HepG2 (cell line): Measurements from ENCODE around the gene IL27RA. TPM values are rescaled to one million over a fixed set of nuclear protein-coding genes. Genes with fewer than 3 reads are reported as not detected.

Experiments
- BCL6 ChIP-seq: IDR thresholded peaks from 2 replicates; pipeline ENCODE4 v1.6.1; 2016; ENCODE audit warnings: missing genetic modification reagents, missing compliant biosample characterization
- FOXK2 ChIP-seq: fragments of 450-650 bp; IDR thresholded peaks from 2 replicates; pipeline ENCODE4 v1.6.1; 2016
- HMG20A ChIP-seq: IDR thresholded peaks from 2 replicates; pipeline ENCODE4 v1.6.1; 2016; ENCODE audit warnings: borderline replicate concordance
- JUNB ChIP-seq: sonication (generic); formaldehyde crosslinking; IDR thresholded peaks from 2 replicates; pipeline ENCODE4 v1.8.0; 2022; ENCODE audit warnings: missing genetic modification reagents, mild to moderate bottlenecking, borderline replicate concordance
- JUND ChIP-seq: sonication (generic); formaldehyde crosslinking; IDR thresholded peaks from 2 replicates; pipeline ENCODE4 v1.8.0; 2022; ENCODE audit warnings: mild to moderate bottlenecking, missing genetic modification reagents
- MAFG ChIP-seq: sonication (generic); formaldehyde crosslinking; IDR thresholded peaks from 2 replicates; pipeline ENCODE4 v1.5.1; 2020; ENCODE audit warnings: mild to moderate bottlenecking, missing genetic modification reagents
- NFIC ChIP-seq: IDR thresholded peaks from 2 replicates; pipeline ENCODE4 v1.6.1; 2012; ENCODE audit warnings: mild to moderate bottlenecking, low read length, inconsistent platforms
- PAWR ChIP-seq: sonication (generic); formaldehyde crosslinking; IDR thresholded peaks from 2 replicates; pipeline ENCODE4 v1.4.0; 2020; ENCODE audit warnings: missing genetic modification reagents, mild to moderate bottlenecking, borderline replicate concordance
- PCBP1 ChIP-seq: fragments of 200-400 bp; formaldehyde crosslinking; IDR thresholded peaks from 2 replicates; pipeline ENCODE4 v1.6.1; 2017; ENCODE audit warnings: mild to moderate bottlenecking, low read depth, low read length, borderline replicate concordance
- RBM22 ChIP-seq: fragments of 200-400 bp; formaldehyde crosslinking; optimal IDR thresholded peaks from 2 replicates; pipeline ENCODE3; 2017; ENCODE audit warnings: mild to moderate bottlenecking, low read length, moderate library complexity
- RFX3 ChIP-seq: IDR thresholded peaks from 2 replicates; pipeline ENCODE4 v1.6.1; 2016; ENCODE audit warnings: missing biosample characterization, missing genetic modification reagents
- SP5 ChIP-seq: IDR thresholded peaks from 2 replicates; pipeline ENCODE4 v1.6.1; 2016; ENCODE audit warnings: low read depth, borderline replicate concordance
- SUZ12 ChIP-seq: fragments of 150-350 bp; IDR thresholded peaks from 2 replicates; pipeline ENCODE4 v1.6.1; 2014; ENCODE audit warnings: low read depth, low read length
- TRAFD1 ChIP-seq: sonication (generic); formaldehyde crosslinking; IDR thresholded peaks from 2 replicates; pipeline ENCODE4 v1.5.1; 2020; ENCODE audit warnings: missing genetic modification reagents, mild to moderate bottlenecking, borderline replicate concordance
- ZBTB20 ChIP-seq: sonication (generic); formaldehyde crosslinking; IDR thresholded peaks from 2 replicates; pipeline ENCODE4 v1.8.1; 2023; ENCODE audit warnings: missing genetic modification reagents, low read depth, mild to moderate bottlenecking, borderline replicate concordance
- ZNF274 ChIP-seq: sonication (generic); formaldehyde crosslinking; IDR thresholded peaks from 2 replicates; pipeline ENCODE4 v1.5.1; 2020; ENCODE audit warnings: mild to moderate bottlenecking, missing genetic modification reagents
- ZNF431 ChIP-seq: sonication (generic); formaldehyde crosslinking; IDR thresholded peaks from 2 replicates; pipeline ENCODE4 v1.9.0; 2022; ENCODE audit warnings: missing genetic modification reagents, low read depth, mild to moderate bottlenecking, borderline replicate concordance
- ZNF616 ChIP-seq: sonication (generic); formaldehyde crosslinking; IDR thresholded peaks from 2 replicates; pipeline ENCODE4 v1.5.0; 2020; ENCODE audit warnings: low read depth, mild to moderate bottlenecking, missing genetic modification reagents
- ZNF709 ChIP-seq: sonication (generic); formaldehyde crosslinking; IDR thresholded peaks from 2 replicates; pipeline ENCODE4 v1.5.0; 2020; ENCODE audit warnings: mild to moderate bottlenecking, missing genetic modification reagents
- ZNF816 ChIP-seq: sonication (generic); formaldehyde crosslinking; IDR thresholded peaks from 2 replicates; pipeline ENCODE4 v1.8.0; 2022; ENCODE audit warnings: missing genetic modification reagents, mild to moderate bottlenecking, borderline replicate concordance
- polyA plus RNA-seq, 8 experiments: library from polyadenylated mRNA; depleted of rRNA in 3 of 8; stranded (reverse) in 7 of 8; unstranded in 1 of 8; fragments of >200 nt; fragmentation: Illumina TruSeq in 4 of 8; extraction: Trizol in 4 of 8; gene quantifications; 2 replicates each; pipeline versions ENCODE4 v1.2.1 to v1.2.3, GENCODE V29; 2011 to 2016; ENCODE audit warnings: low read depth in 4 of 8, missing spikeins in 1 of 8, mixed read lengths in 1 of 8; ENCODE audit not compliant: insufficient read depth in 1 of 8
- total RNA-seq, 5 experiments: library from RNA; depleted of rRNA; stranded (reverse); fragments of >200 nt; fragmentation: Illumina TruSeq; extraction: Trizol; gene quantifications; 2 replicates each; pipeline ENCODE4 v1.2.3, GENCODE V29; 2016; ENCODE audit warnings: low read depth in 1 of 5
- TF ChIP-seq, protein P1 (sequence below): sonication (generic); formaldehyde crosslinking; IDR thresholded peaks from 2 replicates; pipeline ENCODE4 v1.4.0; 2020; ENCODE audit warnings: mild to moderate bottlenecking, missing genetic modification reagents

The IL27RA gene
- total and polyA plus RNA-seq, 2 of the 13 experiments (the other 11 are each of a cell fraction or from before 2014, with no cell fraction given) = 3.5 to 8.1 TPM

DNA sequence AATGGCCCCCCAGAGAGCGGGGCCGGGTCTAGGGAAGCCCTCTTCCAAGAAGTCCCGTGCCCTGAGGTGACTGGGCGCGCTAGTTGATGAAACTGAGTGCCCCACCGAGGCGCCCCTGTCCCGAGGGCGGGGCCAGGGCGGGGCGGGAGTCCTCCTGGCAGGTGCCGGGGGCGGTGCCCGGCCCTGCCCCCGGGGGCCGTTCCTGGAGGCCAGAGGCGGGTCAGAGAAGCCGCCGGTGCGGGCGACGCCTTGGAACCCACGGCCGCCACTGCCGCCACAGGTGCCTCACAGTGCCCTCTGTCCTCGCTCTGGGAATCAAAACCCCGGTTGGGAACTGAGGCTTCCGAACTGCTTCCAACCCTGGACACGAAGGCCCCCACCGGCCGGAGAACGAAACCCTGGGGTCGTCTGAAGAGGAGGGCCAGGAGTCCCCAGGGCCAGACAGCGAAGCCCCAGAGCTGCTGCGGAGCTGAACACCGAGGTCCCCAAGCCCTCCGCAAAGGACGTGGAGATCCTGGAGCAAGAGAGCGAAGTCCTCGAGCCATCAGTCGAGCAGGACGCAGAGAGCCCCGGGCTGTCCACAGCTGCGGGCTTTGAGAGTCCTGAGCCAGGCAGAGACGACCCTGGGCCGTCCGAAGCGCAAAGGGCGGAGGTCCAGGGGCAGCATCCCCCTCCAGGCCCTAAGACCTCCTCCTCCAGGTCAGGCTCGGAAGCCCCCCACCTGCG is 41.1 kb downstream of the IL27RA start, which contains the start of gene MISP3 (continued):
- TF ChIP-seq, protein P1, sequence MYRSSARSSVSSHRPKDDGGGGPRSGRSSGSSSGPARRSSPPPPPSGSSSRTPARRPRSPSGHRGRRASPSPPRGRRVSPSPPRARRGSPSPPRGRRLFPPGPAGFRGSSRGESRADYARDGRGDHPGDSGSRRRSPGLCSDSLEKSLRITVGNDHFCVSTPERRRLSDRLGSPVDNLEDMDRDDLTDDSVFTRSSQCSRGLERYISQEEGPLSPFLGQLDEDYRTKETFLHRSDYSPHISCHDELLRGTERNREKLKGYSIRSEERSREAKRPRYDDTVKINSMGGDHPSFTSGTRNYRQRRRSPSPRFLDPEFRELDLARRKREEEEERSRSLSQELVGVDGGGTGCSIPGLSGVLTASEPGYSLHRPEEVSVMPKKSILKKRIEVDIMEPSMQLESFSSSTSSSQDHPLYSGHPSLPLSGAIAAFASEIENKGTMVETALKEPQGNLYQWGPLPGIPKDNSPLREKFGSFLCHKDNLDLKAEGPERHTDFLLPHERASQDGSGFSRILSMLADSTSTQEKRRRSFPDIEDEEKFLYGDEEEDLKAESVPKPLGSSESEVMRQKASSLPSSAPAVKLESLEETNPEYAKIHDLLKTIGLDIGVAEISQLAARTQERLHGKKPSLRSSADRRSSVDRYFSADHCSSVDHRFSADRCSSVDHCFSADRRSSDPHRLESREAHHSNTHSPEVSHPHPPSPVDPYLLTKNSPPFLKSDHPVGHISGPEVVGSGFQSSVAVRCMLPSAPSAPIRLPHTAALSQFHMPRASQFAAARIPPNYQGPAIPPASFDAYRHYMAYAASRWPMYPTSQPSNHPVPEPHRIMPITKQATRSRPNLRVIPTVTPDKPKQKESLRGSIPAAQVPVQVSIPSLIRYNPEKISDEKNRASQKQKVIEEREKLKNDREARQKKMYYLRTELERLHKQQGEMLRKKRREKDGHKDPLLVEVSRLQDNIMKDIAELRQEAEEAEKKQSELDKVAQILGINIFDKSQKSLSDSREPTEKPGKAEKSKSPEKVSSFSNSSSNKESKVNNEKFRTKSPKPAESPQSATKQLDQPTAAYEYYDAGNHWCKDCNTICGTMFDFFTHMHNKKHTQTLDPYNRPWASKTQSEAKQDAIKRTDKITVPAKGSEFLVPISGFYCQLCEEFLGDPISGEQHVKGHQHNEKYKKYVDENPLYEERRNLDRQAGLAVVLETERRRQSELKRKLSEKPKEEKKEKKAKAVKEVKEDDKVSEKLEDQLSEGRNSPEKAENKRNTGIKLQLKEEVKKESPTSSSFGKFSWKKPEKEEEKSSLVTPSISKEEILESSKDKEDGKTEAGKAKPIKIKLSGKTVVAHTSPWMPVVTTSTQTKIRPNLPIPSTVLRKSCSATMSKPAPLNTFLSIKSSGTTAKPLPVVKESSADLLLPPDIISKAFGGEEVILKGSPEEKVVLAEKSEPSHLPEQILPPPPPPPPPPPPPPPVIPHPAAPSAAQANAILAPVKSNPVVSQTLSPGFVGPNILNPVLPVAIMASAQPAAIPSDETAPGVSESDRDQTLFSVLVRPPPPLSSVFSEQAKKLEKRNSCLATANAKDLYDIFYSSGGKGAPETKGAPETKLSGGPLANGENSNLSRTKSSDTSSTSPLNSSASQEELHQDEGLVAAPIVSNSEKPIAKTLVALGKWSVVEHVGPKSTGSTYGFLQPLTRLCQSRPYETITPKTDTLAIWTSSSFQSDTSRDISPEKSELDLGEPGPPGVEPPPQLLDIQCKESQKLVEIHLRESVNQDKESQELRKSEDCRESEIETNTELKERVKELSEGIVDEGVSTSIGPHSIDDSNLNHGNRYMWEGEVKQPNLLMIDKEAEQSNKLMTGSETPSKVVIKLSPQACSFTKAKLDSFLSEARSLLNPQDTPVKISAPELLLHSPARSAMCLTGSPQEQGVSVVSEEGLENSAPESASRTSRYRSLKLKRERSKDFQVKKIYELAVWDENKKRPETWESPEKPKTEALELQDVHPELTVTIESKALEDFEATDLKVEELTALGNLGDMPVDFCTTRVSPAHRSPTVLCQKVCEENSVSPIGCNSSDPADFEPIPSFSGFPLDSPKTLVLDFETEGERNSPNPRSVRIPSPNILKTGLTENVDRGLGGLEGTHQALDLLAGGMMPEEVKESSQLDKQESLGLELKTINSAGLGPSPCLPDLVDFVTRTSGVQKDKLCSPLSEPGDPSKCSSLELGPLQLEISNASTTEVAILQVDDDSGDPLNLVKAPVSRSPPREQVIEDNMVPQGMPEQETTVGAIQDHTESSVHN (CRISPR knock-in tag) = no peak
- TF ChIP-seq ZNF431 (CRISPR knock-in tag) (no peak), RBM22 (no peak), RFX3 (CRISPR knock-in tag) (no peak), NFIC (no peak), JUND (no peak), JUNB (CRISPR knock-in tag) (no peak), HMG20A (CRISPR knock-in tag) (no peak), SUZ12 (no peak), TRAFD1 (CRISPR knock-in tag) (0 out of 2 replicates have a peak, but pooled peaks have one; percentile 40), PCBP1 (no peak), ZBTB20 (CRISPR knock-in tag) (no peak), FOXK2 (no peak), PAWR (CRISPR knock-in tag) (no peak), ZNF616 (CRISPR knock-in tag) (no peak), BCL6 (CRISPR knock-in tag) (peak; percentile 44), ZNF709 (CRISPR knock-in tag) (0 out of 2 replicates have a peak, but pooled peaks have one; percentile 55), MAFG (CRISPR knock-in tag) (no peak), SP5 (CRISPR knock-in tag) (peak; percentile 75), ZNF816 (CRISPR knock-in tag) (peak; percentile 7; the same call in 1 of the 2 replicates), ZNF274 (CRISPR knock-in tag) (0 out of 2 replicates have a peak, but pooled peaks have one; percentile 42)
